Spleen (tissue), 11 donors: Measurements from ENCODE around the gene FMN2. TPM values are rescaled to one million over a fixed set of nuclear protein-coding genes. Genes with fewer than 3 reads are reported as not detected.

Experiments
- DNase-seq: peaks from one replicate; pipeline ENCODE4 v3.0.0-alpha.2; 2020
- H3K27ac ChIP-seq, 8 donors: fragments of 200-600 bp; sonication (generic) in 7 of 8; 1 replicate in 4 of 8; 2 replicates in 4 of 8; pipeline versions ENCODE4 v1.5.0 to v1.8.0; 2016 to 2021; ENCODE audit warnings: inconsistent platforms in 4 of 8, mild to moderate bottlenecking in 4 of 8, moderate library complexity in 1 of 8
- H3K27me3 ChIP-seq, 7 donors: fragments of 200-600 bp; sonication (generic) in 6 of 7; replicated peaks in 1 of 7; 1 replicate in 4 of 7; 2 replicates in 3 of 7; pipeline versions ENCODE4 v1.5.0 to v1.8.0; 2016 to 2021; ENCODE audit warnings: inconsistent platforms in 3 of 7, mild to moderate bottlenecking in 1 of 7
- H3K36me3 ChIP-seq, 6 donors: fragments of 200-600 bp; sonication (generic) in 5 of 6; 1 replicate in 4 of 6; 2 replicates in 2 of 6; pipeline versions ENCODE4 v1.5.0 to v1.8.0; 2016 to 2021; ENCODE audit warnings: inconsistent platforms in 2 of 6
- H3K4me1 ChIP-seq, 6 donors: fragments of 200-600 bp; sonication (generic) in 5 of 6; 1 replicate in 3 of 6; 2 replicates in 3 of 6; pipeline versions ENCODE4 v1.5.0 to v1.8.0; 2016 to 2021; ENCODE audit warnings: inconsistent platforms in 3 of 6
- H3K4me3 ChIP-seq, 8 donors: fragments of 200-600 bp; sonication (generic) in 7 of 8; 1 replicate in 4 of 8; 2 replicates in 4 of 8; pipeline versions ENCODE4 v1.5.0 to v1.8.0; 2016 to 2021; ENCODE audit warnings: inconsistent platforms in 4 of 8, mild to moderate bottlenecking in 4 of 8, moderate library complexity in 2 of 8
- H3K9me3 ChIP-seq, 8 donors: fragments of 200-600 bp; sonication (generic) in 7 of 8; 1 replicate in 4 of 8; 2 replicates in 4 of 8; pipeline versions ENCODE4 v1.5.0 to v1.8.0; 2016 to 2021; ENCODE audit warnings: inconsistent platforms in 4 of 8
- CTCF ChIP-seq, 11 experiments: fragments of 200-600 bp in 7 of 11; fragments of 450-650 bp in 4 of 11; sonication (generic) in 4 of 11; IDR thresholded peaks in 8 of 11; conservative IDR thresholded peaks in 3 of 11; 1 replicate in 7 of 11; 2 replicates in 4 of 11; pipeline versions ENCODE4 v1.4.0 to v1.8.0; 2016 to 2021; ENCODE audit warnings: antibody characterized with exemption in 11 of 11, inconsistent platforms in 4 of 11, mild to moderate bottlenecking in 1 of 11
- POLR2A ChIP-seq, 3 donors: fragments of 450-650 bp; IDR thresholded peaks; one replicate each; pipeline ENCODE4 v1.5.1; 2017; ENCODE audit warnings: antibody characterized with exemption in 3 of 3, mild to moderate bottlenecking in 1 of 3
- POLR2AphosphoS5 ChIP-seq, 3 donors: sonication (generic); formaldehyde crosslinking; IDR thresholded peaks; one replicate each; pipeline ENCODE4 v1.5.1; 2017; ENCODE audit warnings: antibody characterized with exemption in 3 of 3
- WGBS, 5 donors: extraction: QIAGEN DNeasy Blood & Tissue Kit in 3 of 5; methylation state at CpG; one replicate each; pipeline versions ENCODE4 v1.1.5 to v1.1.7; 2013 to 2018; 5-methylcytosine and 5-hydroxymethylcytosine counted together
- intact Hi-C: fragments of 100-400 bp; cut with DNase I; formaldehyde crosslinking; loops from one replicate; pipeline ENCODE4 v1.15.0; 2023; ENCODE audit warnings: low total_unique reads
- polyA plus RNA-seq, 3 donors: library from polyadenylated mRNA; stranded (reverse); fragments of 200-250 nt; gene quantifications; one replicate each; pipeline ENCODE4 v1.2.1, GENCODE V29; 2013
- total RNA-seq, 7 donors: library from RNA; depleted of rRNA in 3 of 7; stranded (reverse); fragments of >200 nt in 3 of 7; fragmentation: NEBNext Ultra II Directional in 4 of 7; extraction: Animal tissue kit (Norgen Biotek cat#: 25700) in 4 of 7; gene quantifications; one replicate each; pipeline versions ENCODE4 v1.1.0 to v1.2.1, GENCODE V29; 2016 to 2021
- donor health status: healthy with polysubstance abuse.
- donor health status: DM: no; HTN: no; CAD: no; lungs with moderate emphysema.
- donor health status: DM: no; HTN: no; CAD: no.
- donor health status: Bipolar disorder and iron deficiency.
- donor health status: healthy.
- donor health status: DM: no; HTN: no; CAD: no.
- donor health status: DM: yes; HTN: yes; CAD: no.

The FMN2 gene
- total and polyA plus RNA-seq, 10 donors = 0.04 to 0.24 (median 0.12) TPM; not detected in 6

GRCh38 chr1:240070188-240070587 is 21.5 kb upstream of the FMN2 start:
- Histone ChIP-seq H3K27ac (no peak overlapping the region), H3K9me3 (no peaks in the 10 kb centered on the region), H3K36me3 (no peaks in the 10 kb centered on the region), H3K27me3 (no peaks in the 10 kb centered on the region), H3K4me3 (no peak overlapping the region), H3K4me1 (no peaks in the 10 kb centered on the region)
- TF ChIP-seq POLR2A (IDR thresholded peaks at IDR 0.05) (no peak), POLR2AphosphoS5 (IDR thresholded peaks at IDR 0.05) (no peak), CTCF (IDR thresholded peaks at IDR 0.05 in 8 of 11, conservative IDR thresholded peaks at IDR 0.05 in 3 of 11) (no peak)
- no peak for DNase-seq
- intact Hi-C loops = no loop called here

- 33 to 64% (median 49%) methylated on average over 3 of the region's 3 CpGs for WGBS, 5 donors
- DNase-seq = no peak
- Histone ChIP-seq H3K4me3 (no peak overlapping the region), H3K27me3 (no peaks in the 10 kb centered on the region), H3K36me3 (no peaks in the 10 kb centered on the region), H3K4me1 (no peaks in the 10 kb centered on the region), H3K27ac (no peak overlapping the region), H3K9me3 (peaks cover 0 to 4% (median 1%) of the 10 kb centered on the region in 8 donors)
- no peak for TF ChIP-seq POLR2A (IDR thresholded peaks at IDR 0.05)
- TF ChIP-seq CTCF (IDR thresholded peaks at IDR 0.05 in 8 of 11, conservative IDR thresholded peaks at IDR 0.05 in 3 of 11) = no peak
- no peak for TF ChIP-seq POLR2AphosphoS5 (IDR thresholded peaks at IDR 0.05)
- intact Hi-C loops = no loop called here
These were observed 18.6 kb upstream of the FMN2 start for GRCh38 chr1:240073097-240073496.

GRCh38 chr1:240074422-240074821 is 17.3 kb upstream of the FMN2 start:
- 67 to 83% (median 76%) methylated on average over 5 of the region's 5 CpGs for WGBS, 5 donors

GRCh38 chr1:240074908-240075307 is 16.8 kb upstream of the FMN2 start:
- Histone ChIP-seq H3K36me3 (no peaks in the 10 kb centered on the region), H3K27ac (no peak overlapping the region), H3K27me3 (no peaks in the 10 kb centered on the region), H3K4me3 (no peak overlapping the region), H3K4me1 (no peaks in the 10 kb centered on the region), H3K9me3 (peaks cover 0 to 23% (median 7%) of the 10 kb centered on the region in 8 donors)
- TF ChIP-seq POLR2A (IDR thresholded peaks at IDR 0.05) (no peak), POLR2AphosphoS5 (IDR thresholded peaks at IDR 0.05) (no peak), CTCF (IDR thresholded peaks at IDR 0.05 in 8 of 11, conservative IDR thresholded peaks at IDR 0.05 in 3 of 11) (no peak)
- 59 to 76% (median 63%) methylated on average over 3 of the region's 3 CpGs for WGBS, 5 donors
- DNase-seq = no peak
- intact Hi-C loops = no loop called here

More at GRCh38 chr1:240074422-240074821, 17.3 kb upstream of the FMN2 start:
- no peaks in the 10 kb centered on the region for H3K36me3 ChIP-seq
- no peaks in the 10 kb centered on the region for H3K27me3 ChIP-seq
- TF ChIP-seq POLR2A (IDR thresholded peaks at IDR 0.05) = no peak
- no peak for TF ChIP-seq POLR2AphosphoS5 (IDR thresholded peaks at IDR 0.05)
- no peak for TF ChIP-seq CTCF (IDR thresholded peaks at IDR 0.05 in 8 of 11, conservative IDR thresholded peaks at IDR 0.05 in 3 of 11)
- H3K4me1 ChIP-seq = no peaks in the 10 kb centered on the region
- H3K27ac ChIP-seq = no peak overlapping the region
- no peak for DNase-seq
- intact Hi-C loops = no loop called here
- peaks cover 0 to 18% (median 7%) of the 10 kb centered on the region in 8 donors for H3K9me3 ChIP-seq
- H3K4me3 ChIP-seq = no peak overlapping the region
